ENCODE results near the gene PPP1R14C.
"Not testable (repeated sequence)": the region's sequence is repeated elsewhere in the genome, so short reads cannot be mapped to it uniquely, and the experiment has no call there.

Gene PPP1R14C

DNA sequence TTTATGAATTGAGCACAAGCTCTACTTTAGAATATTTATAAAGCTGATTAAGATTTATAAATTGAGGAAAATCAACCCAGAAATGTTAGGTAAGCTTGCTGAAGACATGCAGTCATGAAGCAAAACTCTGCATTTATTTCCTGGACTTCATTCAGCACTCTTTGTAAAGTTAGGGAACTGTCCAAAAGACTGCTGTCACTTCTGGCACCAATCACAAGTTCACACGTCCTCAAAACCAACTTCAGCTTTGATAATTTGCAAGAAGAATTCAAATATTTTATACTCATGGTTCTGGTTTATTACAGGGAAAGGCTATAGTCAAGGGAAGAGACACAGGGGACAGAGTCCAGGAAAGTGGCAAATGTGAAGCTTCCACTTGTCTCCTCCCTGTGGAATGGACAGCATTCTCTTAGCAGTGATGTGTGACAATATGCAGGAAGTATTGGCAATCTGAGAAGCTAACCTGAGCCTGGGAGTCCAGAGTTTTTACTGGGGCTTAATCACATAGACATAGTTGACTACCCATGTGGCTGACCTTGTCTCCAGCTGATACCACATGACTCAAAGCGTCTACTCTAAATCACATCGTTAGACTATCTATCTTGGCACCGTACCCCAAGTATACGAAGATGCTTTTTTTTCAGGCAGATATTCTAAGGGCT lies 85.4 kb downstream of the PPP1R14C start:
- no peak for DNase-seq

DNA sequence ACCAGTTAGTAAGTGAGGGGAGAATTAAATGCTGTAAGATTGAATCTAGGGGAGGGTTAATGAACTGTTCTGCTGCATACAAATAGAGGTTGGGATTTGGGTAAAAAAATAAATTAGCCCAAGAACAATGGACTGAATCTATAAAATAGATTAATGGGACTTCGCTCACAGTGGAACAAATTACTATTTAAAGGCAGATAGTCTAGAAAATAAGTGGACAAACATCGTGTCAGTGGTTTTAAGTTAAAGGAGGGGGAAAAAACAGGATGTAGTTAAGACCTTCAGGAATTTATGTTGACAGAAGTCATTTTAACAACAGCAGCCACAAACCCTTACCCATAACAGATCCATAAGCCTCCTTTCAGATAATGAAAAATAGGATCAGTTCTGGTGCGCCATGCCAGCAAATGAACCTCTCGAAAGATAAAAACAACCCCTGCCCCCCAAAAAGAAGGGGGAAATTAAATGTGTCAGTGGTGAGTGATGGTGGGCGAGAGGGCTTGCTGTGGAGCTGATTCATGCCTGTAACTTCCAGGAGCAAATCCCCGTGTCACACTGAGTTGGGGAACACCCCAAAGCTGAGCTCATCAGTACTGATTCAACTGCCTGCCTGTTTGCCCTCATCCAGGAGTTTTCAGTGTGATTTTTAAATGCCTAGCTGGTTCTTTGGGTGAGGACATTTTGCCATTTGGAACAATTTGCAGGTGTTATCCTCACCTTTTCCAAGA lies 86.8 kb downstream of the PPP1R14C start:
- DNase-seq = no peak

DNA sequence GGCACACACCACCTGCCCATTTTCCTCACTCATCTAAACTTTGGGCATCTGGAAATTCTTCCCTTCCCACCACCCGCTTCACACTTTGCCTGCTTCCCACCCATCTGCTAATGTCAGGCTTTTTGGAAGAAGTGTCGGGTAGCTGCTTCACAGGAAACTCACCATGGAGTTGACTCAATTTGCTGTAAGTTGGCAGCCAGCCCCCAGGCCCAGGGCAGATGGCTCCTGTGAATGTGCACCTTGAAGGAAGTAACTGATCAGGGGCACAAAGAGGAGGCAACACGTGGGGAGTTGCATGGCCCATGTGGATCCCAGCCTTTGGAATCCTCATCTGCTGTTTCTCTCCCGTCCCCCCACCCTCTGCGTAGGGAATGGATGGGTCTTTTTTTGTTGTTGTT lies 87.3 kb downstream of the PPP1R14C start:
- no peak for DNase-seq

DNA sequence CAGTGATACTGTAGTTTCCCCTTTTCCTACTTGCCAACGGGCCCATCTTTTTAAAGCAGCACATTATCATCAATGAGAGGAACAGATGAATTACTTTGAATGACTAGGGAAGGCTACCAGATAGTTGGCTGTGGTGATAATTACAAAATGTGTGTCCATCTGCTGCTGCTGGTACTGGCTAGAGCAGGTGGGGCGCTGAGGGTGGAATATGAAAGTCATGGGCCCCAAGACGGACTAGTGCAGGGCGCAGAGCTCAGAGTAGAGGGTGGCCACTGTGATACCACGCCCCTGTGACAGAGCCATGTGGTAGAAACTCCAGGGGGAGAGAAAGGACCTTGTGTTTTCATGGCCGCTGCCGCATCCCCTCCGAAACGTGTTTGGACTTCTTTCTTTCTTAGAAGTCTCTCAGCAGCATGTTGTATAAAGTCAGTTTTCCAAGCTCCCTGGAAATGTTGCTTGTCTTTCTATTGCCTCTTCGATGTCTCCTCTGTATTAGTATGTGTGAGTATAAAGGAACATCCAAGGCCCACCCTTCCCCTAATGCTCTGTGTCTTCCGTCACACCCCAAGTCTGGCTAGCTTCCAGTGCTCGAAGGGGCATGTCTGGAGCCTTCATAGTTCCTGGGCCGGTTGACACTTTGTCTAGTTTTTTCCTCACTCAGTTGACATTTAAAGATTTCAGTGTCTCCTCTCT lies 88.1 kb downstream of the PPP1R14C start:
- DNase-seq = no peak

DNA sequence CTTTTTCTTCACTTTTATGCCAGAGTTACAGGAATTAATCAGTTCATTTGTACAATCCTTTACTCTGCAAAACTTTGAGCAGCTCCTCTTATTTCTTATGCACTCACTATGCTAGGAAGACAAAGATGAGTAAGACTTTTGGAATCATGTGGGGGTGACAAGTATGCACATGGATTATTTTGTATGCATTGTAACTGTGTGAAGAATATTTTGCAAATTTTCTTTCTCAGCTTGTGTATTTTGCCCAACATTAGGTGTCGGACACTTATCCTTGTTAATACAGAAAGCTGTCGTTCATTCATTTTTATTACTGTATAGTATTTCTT lies 88.6 kb downstream of the PPP1R14C start:
- DNase-seq = no peak

DNA sequence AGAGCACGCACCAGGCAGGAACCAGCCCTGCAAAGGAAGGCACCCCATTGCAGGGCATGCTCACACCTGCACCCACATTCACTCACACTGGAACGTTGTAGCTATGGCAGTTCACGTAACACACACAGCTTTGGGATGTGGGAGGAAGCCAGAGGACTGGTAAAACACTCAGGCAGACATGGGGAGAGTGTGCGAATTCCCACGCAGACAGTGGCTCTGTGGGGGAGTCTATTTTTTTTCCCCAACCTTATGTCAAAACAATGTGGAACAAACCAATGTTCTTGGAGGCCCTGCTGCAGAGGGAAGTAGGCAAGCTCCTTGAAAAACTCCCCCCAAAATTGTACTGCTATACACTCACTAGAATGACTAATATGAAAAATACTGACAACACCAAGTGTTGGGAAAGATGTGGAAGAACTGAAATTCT lies 91.0 kb downstream of the PPP1R14C start:
- no peak for DNase-seq

DNA sequence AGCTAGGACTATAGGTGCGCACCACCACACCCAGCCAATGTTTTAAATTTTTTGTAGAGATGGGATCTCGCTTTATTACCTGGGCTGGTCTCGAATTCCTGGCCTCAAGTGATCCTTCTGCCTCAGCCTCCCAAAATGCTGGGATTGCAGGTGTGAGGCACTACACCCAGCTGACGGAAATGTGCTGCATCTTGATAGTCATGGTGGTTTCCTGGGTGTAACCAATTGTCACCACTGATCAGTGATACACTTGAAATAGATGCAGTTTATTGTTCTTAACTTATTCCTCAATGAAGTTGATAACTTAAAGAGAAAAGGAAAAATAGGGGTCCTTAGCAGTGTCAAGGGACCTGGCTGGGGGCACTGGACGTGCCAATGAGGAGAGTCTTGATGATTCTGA lies 92.4 kb downstream of the PPP1R14C start:
- DNase-seq = no peak

DNA sequence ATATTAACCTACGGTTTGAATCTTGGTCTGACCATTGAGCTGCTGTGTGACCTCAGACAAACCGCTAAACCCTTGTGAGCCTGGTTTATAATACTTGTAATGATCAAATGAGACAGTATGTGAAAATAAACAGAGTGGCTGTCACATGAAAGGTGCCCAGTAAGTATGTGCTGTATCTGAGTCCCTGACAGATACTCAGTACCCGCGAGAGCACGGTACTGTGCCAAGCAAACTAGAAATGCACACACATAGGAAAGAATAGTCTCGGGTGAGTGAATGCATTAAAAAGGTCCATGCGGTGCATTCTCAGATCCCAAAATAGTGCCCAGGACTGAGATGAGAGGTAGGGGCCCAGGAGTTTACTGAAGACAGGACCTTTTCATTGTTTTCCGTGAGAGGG lies 93.3 kb downstream of the PPP1R14C start:
- DNase-seq = no peak

DNA sequence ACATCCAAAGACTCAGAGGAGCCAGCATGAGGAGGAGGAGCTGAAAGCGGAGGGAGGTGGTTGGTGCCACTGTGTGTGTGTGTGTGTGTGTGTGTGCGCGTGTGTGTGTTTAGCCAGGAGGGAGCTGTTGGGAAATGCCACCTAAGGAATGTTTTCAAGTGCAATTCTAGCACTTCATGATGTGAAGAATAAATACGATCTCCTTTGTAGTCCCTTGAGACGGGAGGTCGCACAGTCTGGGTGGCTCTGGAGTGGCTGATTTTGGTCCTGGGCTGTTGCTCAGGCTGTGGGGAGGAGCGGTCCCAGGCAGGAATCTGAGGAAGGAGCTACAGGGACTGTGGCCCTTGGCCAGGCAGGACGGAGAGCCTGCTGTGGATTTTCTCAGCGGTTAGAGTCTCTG lies 93.7 kb downstream of the PPP1R14C start:
- DNase-seq = no peak

DNA sequence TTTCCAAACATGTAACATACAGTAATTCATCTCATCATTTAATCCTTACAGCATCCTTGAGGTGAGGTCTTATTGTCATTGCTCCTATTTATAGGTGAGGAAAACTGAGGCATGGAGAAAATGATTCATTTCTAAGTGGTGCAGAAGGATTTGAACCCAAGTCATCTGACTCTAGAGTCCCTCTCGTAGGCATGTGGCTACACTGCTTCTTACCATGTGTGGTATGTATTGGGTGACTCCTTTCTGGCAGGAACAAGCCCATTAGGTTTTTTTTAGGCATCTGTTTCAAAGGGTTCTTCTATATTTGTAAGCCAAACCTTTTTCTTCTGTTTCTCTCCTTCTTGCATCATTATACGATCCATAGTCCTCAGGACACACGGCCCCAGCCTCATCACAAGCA lies 94.8 kb downstream of the PPP1R14C start:
- no peak for DNase-seq

DNA sequence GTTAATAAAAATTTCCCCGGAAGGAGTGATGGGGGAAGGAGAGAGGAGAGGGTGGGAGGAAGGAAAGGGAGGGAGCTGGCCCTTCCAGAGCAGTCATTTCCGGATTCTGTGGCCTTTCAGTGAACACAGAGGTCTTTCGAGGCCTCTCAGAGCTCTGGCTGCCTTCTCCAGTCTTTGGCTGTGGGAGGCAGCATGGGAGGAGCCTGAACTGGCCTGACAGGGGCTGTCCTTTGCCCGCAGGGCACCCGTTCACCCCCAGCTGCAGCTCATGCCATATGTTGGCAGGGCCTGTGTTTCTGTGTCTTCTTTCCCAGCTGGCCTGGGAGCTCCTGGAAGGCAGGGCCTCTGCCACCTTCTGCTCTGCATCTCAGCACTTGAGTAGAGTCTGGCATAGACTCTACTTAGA lies 95.5 kb downstream of the PPP1R14C start:
- no peak for DNase-seq

DNA sequence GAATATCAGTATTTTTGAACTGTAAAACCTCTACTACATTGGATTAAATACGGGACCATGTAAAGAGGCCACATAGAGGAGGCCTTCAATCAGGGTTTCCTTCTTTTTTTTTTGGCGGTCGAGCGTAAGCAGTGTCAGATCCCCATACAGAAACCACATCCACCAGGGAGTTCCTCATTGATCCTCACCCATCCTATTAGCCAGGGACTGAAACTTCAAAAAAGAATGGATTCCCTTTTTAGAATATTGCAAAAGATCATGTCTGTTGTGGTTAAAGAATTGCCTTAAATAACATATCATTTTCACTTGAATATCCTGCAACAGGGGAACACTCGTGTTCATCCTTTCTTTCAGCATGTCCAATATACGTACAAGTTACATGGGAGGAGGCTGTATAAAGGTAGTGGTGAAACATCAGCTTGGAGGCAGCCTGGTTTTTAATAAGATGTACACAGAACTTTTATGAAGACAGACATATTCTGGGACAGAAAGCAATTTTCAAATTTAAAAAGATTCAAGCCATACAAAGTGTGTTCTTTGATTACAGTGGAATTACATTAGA lies 96.1 kb downstream of the PPP1R14C start:
- DNase-seq = no peak

DNA sequence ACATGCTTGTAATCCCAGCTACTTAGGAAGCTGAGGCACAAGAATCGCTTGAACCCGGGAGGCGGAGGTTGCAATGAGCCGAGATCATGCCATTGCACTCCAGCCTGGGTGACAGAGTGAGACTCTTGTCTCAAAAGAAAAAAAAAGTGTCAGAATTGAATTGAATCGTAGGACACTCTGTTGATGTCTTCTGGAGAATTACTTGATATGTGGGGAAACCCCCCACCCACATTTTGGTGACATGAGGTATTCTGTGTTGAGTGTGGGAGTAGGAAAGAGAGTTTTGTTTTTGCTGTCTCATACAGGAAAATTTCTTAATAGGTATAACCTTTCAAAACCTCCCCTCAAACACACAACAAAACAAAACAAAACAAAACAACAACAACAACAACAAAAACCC lies 98.9 kb downstream of the PPP1R14C start:
- DNase-seq = not testable (repeated sequence)

DNA sequence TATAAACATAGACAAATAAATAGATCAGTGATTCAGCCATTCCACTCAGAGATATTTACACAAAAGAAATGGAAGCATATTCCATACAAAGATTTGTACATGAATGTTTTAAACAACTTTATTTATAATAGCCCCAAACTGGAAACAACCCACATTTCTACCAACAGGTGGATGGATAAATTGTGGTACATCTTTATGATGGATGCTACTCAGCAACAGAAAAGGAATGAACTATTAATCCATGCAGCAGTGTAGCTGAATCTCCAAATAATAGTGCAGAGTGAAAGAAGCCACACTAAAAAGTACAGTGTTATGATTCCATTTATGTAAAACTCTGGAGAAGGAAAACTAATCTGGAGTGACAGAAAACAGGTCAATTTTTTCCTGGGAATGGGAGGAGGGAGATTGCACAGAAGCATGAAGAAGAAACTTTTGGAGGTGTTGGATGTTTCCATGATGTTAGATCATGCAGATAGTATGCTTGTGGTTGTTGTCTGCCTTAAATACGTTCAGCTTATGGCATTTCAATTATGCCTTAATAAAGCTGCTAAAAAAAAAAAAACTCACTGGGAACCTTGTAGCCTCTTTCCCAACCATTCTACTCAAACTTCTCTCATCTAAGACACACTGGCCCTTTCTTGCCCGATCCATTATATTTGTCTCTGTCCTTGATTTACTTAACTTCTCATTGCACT lies 100.9 kb downstream of the PPP1R14C start:
- DNase-seq = no peak

DNA sequence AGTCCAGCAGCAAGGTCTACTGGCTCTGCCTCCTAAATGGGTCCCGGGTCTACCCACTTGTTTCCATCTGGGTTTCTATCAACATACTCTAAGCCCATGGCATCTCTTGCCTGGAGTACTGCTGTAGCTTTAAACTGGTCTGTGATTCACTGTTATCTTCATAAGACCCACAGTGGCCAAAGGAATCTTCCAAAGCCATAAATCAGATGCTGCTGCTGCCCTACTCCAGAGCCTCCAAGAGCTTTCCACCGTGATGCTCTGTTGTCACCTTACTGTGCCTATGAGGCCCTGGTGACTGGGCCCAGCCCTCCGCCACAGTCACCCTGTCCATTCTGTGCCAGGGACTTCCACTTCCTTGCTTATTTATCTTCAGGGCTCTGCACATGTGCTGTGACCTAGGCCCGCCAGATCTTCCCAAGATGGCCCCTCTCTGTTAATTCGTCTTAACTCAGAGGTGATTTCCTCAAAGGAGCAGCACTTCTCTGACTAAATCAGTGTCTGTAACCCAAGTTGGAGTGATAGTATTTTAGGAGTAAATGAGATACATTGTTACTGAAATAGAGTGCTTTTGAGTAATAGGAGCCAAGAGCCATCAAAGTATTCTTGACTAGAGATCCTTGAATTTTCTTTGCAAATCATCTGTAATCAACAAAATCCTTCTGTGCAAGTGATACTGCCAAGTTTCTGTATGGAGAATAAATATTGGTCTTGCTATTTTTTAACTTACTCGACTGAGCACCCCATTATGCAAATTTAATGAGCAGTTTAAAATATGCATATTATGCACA lies 102.5 kb downstream of the PPP1R14C start:
- no peak for DNase-seq

DNA sequence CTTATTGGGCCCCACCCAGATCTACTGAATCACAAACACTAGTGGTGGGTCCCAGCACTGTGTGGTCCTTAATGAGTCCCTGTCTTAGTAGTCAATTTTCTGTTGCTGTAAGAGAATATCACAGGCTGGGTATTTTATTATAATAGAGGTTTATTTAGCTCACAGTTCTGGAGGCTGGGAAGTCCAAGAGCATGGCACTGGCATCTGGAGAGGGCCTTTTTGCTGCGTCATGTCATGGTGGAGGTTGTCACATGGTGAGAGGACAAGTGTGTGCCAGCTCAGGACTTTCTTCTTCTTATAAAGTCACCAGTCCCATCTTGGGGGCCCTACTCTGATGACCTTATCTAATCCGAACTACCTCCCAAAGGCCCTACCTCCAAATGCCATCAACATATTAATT lies 105.0 kb downstream of the PPP1R14C start:
- no peak for DNase-seq

DNA sequence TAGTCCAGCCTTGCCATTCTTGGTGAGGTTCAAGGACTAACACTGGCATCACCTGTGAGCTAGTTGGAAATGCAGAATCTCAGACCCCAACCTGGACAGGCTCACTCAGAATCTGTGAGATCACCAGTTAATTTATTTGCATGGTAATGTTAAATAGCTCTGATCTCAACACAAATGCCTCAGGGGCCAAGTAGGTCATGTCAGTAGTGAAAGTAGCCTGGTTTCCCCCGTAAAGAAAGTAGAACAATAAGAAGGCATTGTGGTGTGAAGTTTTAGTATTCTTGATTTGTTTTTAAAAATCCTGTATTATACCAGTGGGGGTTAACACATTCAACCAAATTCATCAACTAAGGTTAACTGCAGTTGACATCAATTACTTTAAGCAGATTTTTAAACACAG lies 105.5 kb downstream of the PPP1R14C start:
- no peak for DNase-seq

DNA sequence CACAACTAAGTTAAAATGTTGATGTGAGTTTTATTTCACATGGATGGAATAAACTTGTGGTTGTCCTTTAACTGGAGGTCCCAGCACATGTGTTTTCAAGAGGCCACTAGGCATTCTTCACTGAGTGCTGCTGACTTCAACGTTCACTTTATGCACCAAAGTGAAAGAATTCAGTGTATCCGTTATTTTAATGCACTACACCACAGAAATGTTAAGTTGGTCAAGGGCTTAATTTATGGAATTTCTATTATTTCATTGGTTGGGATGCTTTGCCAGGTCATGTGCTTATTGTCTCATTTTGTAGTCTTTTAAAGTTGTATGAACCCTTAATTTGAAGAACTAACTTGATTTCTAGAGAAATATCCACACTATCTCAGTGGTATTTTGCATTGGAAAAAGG lies 106.4 kb downstream of the PPP1R14C start:
- no peak for DNase-seq

DNA sequence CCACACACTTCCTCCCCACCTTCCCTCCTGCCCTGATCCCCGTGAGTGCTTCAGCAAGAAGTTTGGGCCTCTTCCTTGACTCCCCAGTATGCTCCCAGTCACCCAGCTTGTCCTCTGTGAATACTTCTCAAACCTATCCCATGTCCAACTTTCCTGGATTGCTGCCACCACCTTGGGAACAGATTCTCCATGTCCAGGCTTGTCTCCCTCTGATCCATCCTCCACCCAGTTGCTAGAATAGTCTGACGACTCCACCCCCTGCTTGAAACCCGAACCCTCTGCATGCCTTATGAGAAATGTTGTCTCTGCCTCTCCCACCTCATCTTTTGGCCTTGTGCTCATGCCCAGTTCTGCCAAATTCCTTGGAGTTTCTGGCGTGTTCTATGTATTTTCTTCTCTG lies 108.0 kb downstream of the PPP1R14C start:
- DNase-seq = no peak

DNA sequence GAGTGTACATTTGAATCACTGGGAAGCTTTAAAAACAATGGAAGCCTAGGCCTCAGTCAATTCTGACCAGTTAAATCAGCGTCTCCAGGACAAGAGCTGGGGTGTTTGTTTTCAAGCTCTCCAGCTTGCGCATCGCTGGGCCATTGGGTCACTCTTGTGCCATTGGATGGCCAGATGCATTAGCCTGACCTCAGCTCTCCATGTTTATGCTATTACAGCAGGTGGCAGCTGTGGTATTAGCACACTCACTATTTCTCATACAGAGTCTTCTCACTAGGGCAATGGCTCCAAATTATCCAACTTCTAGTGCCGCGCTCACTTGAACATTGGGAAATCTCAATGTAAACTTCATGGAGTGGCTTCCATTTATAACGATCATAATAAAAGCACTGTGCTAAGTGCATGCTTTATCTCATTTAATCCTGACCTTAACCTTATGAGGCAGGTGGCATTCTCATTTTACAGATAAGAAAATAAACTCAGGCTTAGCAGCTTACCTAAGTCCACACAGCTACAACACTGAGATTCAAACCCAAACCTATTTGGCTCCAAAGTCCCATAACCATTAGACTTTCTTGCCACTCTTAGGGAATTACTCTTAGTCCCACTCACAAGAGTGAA lies 108.8 kb downstream of the PPP1R14C start:
- DNase-seq = no peak

DNA sequence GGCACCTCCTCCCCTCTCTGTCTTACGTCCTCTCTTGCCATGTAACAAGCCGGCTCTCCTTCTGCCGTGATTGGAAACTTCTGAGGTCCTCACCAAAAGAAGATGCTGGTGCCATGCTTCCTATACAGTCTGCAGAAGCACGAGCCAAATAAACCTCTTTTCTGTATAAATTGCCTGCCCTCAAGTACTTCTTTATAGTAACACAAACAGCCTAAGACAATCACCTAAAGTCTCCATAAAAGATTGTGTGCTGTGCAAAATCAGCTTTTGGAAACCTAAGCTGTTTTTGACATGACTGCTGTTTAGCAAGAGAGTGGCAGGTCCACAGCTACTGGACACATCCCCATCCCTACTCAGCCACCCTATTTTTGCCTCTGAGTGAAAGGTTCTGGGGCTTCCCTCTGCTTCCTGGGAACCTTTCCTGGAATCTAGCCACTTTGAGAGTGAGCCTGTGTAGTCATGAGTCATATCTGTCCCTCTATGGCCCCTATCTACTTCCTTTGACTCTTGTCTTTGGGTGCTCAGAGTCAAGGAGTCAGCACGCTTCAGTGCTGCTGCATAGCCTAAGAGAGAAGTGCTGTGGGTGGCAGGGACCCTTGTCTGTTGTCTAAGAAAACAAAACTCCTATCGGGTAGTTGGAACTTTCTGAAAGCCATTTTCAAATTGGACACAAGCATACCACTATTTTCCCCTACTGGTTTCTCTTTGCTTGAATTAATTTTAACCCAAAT lies 110.0 kb downstream of the PPP1R14C start:
- DNase-seq = no peak

Measured in NCI-H2227 treated with DMSO at 0.1 percent for 48 hours (cell line).